B cell (primary cell): ENCODE measurements around the gene USP12. TPM values are rescaled to one million over a fixed set of nuclear protein-coding genes. Genes with fewer than 3 reads are reported as not detected.

Source experiments
- ATAC-seq: fragments of 200-7000 bp; cut with Tn5 transposase; one replicate; pipeline ENCODE4 v1.10.0; 2021; ENCODE audit warnings: low read depth, mild to moderate bottlenecking, moderate number of reproducible peaks, moderate library complexity
- CTCF ChIA-PET: fragments of 350-600 bp; sonication (Branson Sonifier 250); formaldehyde crosslinking; loops from one replicate; lab custom pipeline; 2021; ENCODE audit warnings: antibody characterized with exemption, inconsistent platforms; lab: Charles Lee
- POLR2A ChIA-PET: fragments of 350-600 bp; sonication (Branson Sonifier 250); formaldehyde crosslinking; loops from one replicate; lab custom pipeline; 2021; ENCODE audit warnings: antibody characterized with exemption; lab: Charles Lee
- DNase-seq: peaks from one replicate; pipeline ENCODE4 v3.0.0; 2013
- H2AFZ ChIP-seq: 2 replicates; pipeline ENCODE4 v1.6.1; 2012; ENCODE audit warnings: mild to moderate bottlenecking, low read depth, low read length; ENCODE audit not compliant: insufficient read depth, poor library complexity, severe bottlenecking
- H3K27ac ChIP-seq, 2 donors: 1 replicate in 1 of 2; 2 replicates in 1 of 2; pipeline ENCODE4 v1.5.1; 2012 to 2013; ENCODE audit warnings: low read length in 2 of 2, mild to moderate bottlenecking in 2 of 2, moderate library complexity in 1 of 2
- H3K27me3 ChIP-seq, 4 experiments: fragments of 200-600 bp in 1 of 4; sonication (generic) in 1 of 4; replicated peaks in 1 of 4; 1 replicate in 2 of 4; 2 replicates in 2 of 4; pipeline versions ENCODE4 v1.6.1 to v1.7.0; 2013 to 2016; ENCODE audit warnings: low read length in 3 of 4, mild to moderate bottlenecking in 2 of 4, mixed read lengths in 1 of 4, moderate library complexity in 1 of 4; ENCODE audit not compliant: insufficient read depth in 4 of 4, control insufficient read depth in 3 of 4; ENCODE audit errors: control extremely low read depth in 1 of 4
- H3K36me3 ChIP-seq, 2 experiments: replicated peaks in 1 of 2; 1 replicate in 1 of 2; 2 replicates in 1 of 2; pipeline versions ENCODE4 v1.6.1 to v1.7.1; 2013; ENCODE audit warnings: low read length in 1 of 2; ENCODE audit not compliant: insufficient read depth in 2 of 2, control insufficient read depth in 1 of 2; ENCODE audit errors: control extremely low read depth in 1 of 2, extremely low read depth in 1 of 2
- H3K4me1 ChIP-seq, 2 donors: fragments of 200-600 bp in 1 of 2; sonication (generic) in 1 of 2; 1 replicate in 1 of 2; 2 replicates in 1 of 2; pipeline versions ENCODE4 v1.5.1 to v1.6.1; 2013 to 2017; ENCODE audit warnings: low read length in 2 of 2; ENCODE audit not compliant: control insufficient read depth in 2 of 2, insufficient read depth in 2 of 2
- H3K4me2 ChIP-seq: replicated peaks from 2 replicates; pipeline ENCODE3; 2012; ENCODE audit warnings: mild to moderate bottlenecking, low read depth, low read length; ENCODE audit not compliant: poor library complexity, severe bottlenecking
- H3K4me3 ChIP-seq, 5 experiments: fragments of 200-600 bp in 1 of 5; sonication (generic) in 1 of 5; 1 replicate in 3 of 5; 2 replicates in 2 of 5; pipeline versions ENCODE4 v1.5.1 to v1.7.0; 2011 to 2016; ENCODE audit warnings: low read length in 4 of 5, mild to moderate bottlenecking in 4 of 5, low read depth in 2 of 5, control low read depth in 1 of 5, moderate library complexity in 1 of 5; ENCODE audit not compliant: insufficient read depth in 1 of 5; ENCODE audit errors: control extremely low read depth in 1 of 5, extremely low read depth in 1 of 5
- H3K79me2 ChIP-seq: fragments of 200-600 bp; sonication (generic); one replicate; pipeline ENCODE4 v1.6.0; 2016; ENCODE audit warnings: low read length; ENCODE audit not compliant: control insufficient read depth, insufficient read depth
- H3K9ac ChIP-seq: fragments of 200-600 bp; sonication (generic); 2 replicates; pipeline ENCODE4 v1.6.1; 2017; ENCODE audit warnings: mild to moderate bottlenecking, low read length, moderate library complexity
- H3K9me3 ChIP-seq, 3 donors: one replicate each; pipeline versions ENCODE4 v1.6.1 to v1.7.1; 2013; ENCODE audit warnings: low read length in 2 of 3; ENCODE audit not compliant: control insufficient read depth in 2 of 3, insufficient read depth in 1 of 3; ENCODE audit errors: control extremely low read depth in 1 of 3
- H4K20me1 ChIP-seq: 2 replicates; pipeline ENCODE4 v1.6.0; 2012; ENCODE audit warnings: mild to moderate bottlenecking, low read length; ENCODE audit not compliant: insufficient read depth, control insufficient read depth, poor library complexity, severe bottlenecking
- H3K27ac Mint-ChIP-seq: one replicate; pipeline ENCODE4 v1.8.0; 2021; ENCODE audit warnings: mixed read lengths
- H3K27me3 Mint-ChIP-seq: one replicate; pipeline ENCODE4 v1.8.0; 2021; ENCODE audit warnings: mixed read lengths
- H3K4me1 Mint-ChIP-seq: one replicate; pipeline ENCODE4 v1.8.0; 2021; ENCODE audit warnings: mixed read lengths
- H3K4me3 Mint-ChIP-seq: one replicate; pipeline ENCODE4 v1.8.0; 2021; ENCODE audit warnings: mixed read lengths
- H3K9me3 Mint-ChIP-seq: one replicate; pipeline ENCODE4 v1.8.0; 2022; ENCODE audit warnings: mixed read lengths; ENCODE audit not compliant: insufficient read depth
- CTCF ChIP-seq: fragments of 200-600 bp; IDR thresholded peaks from one replicate; pipeline ENCODE4 v1.8.0; 2022; ENCODE audit warnings: antibody characterized with exemption, mild to moderate bottlenecking
- EZH2 ChIP-seq: IDR thresholded peaks from 2 replicates; pipeline ENCODE4 v1.6.1; 2012; ENCODE audit warnings: borderline replicate concordance, low read depth, mild to moderate bottlenecking, moderate library complexity, low read length; ENCODE audit not compliant: insufficient read depth, poor library complexity, severe bottlenecking
- WGBS: methylation state at CpG from one replicate; pipeline ENCODE4 v1.1.5; 2013; ENCODE audit warnings: missing lambda C conversion rate; ENCODE audit not compliant: insufficient coverage; 5-methylcytosine and 5-hydroxymethylcytosine counted together
- intact Hi-C: fragments of 100-400 bp; cut with micrococcal nuclease; formaldehyde crosslinking; loops from one replicate; pipeline ENCODE4 v1.10.0; 2022
- polyA plus RNA-seq: library from polyadenylated mRNA; depleted of rRNA; stranded (reverse); fragments of >200 nt; gene quantifications from 2 replicates; pipeline ENCODE4 v1.2.3, GENCODE V29; 2012
- total RNA-seq, 2 donors: library from RNA; stranded (reverse); fragments of 120-200 nt in 1 of 2; gene quantifications; 1 replicate in 1 of 2; 2 replicates in 1 of 2; pipeline versions ENCODE4 v1.2.3 to v1.2.4, GENCODE V29; 2013 to 2022

Gene USP12
- total and polyA plus RNA-seq, 2 donors (not counting 1 experiment from before 2014, with no cell fraction given), result 21.7 to 46.3 TPM

GRCh38 chr13:27151798-27152599, 19.6 kb downstream of the USP12 start:
- peak overlapping the region; percentile 64 for H3K27ac Mint-ChIP-seq
- intact Hi-C loops, result no loop called here
- Histone ChIP-seq H3K9me3 (peaks cover 0 to 10% (median 0%) of the 10 kb centered on the region in 3 donors), H3K27ac (no peak overlapping the region), H3K9ac (no peak overlapping the region), H3K27me3 (no peaks in the 10 kb centered on the region), H3K79me2 (peaks cover 97% of the 10 kb centered on the region), H4K20me1 (peaks cover 71% of the 10 kb centered on the region), H3K4me1 (peaks cover 32 to 46% of the 10 kb centered on the region in 2 donors), H3K36me3 (no peaks in the 10 kb centered on the region), H3K4me2 (peak overlapping the region; percentile 44), H3K4me3 (no peak overlapping the region), H2AFZ (no peak overlapping the region)
- no peak for TF ChIP-seq CTCF
- TF ChIP-seq EZH2, result no peak
- peak overlapping the region; percentile 55 for H3K4me3 Mint-ChIP-seq
- POLR2A ChIA-PET, result interaction anchor here (0.7 kb wide), 1 partner anchor 18 kb away, joined by 8 read pairs; no protein-coding TSS in a partner anchor
- H3K9me3 Mint-ChIP-seq, result no peaks in the 10 kb centered on the region
- no peaks in the 10 kb centered on the region for H3K27me3 Mint-ChIP-seq
- ATAC-seq (no peak), DNase-seq (no peak)
- CTCF ChIA-PET, result interaction anchor here (1.1 to 1.2 kb wide), 2 partner anchors 18 to 105 kb away, joined by 3 read pairs; no protein-coding TSS in a partner anchor
- peaks cover 66% of the 10 kb centered on the region for H3K4me1 Mint-ChIP-seq
- WGBS, result 80% methylated on average over 1 of the region's 4 CpGs

DNA sequence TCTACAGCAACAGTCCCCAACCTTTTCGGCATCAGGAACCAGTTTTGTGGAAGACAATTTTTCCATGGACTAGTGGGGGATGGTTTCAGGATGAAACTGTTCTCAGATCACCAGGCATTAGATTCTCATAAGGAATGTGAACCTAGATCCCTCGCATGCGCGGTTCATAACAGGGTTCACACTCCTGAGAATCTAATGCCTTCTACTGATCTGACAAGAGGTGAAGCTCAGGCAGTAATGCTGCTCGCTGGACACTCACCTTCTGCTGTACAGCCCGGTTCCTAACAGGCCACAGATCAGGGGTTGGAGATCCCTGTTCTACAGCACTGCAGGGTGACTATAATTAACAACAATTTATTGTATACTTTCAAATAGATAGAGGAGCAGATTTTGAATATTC, 21.9 kb downstream of the USP12 start:
- Mint-ChIP-seq H3K27me3 (no peaks in the 10 kb centered on the region), H3K9me3 (no peaks in the 10 kb centered on the region), H3K4me1 (peaks cover 82% of the 10 kb centered on the region), H3K27ac (no peak overlapping the region), H3K4me3 (no peak overlapping the region)
- Histone ChIP-seq H3K79me2 (peaks cover 97% of the 10 kb centered on the region), H3K4me3 (no peak overlapping the region), H4K20me1 (peaks cover 68% of the 10 kb centered on the region), H3K9me3 (peaks cover 0 to 6% (median 0%) of the 10 kb centered on the region in 3 donors), H3K27me3 (no peaks in the 10 kb centered on the region), H3K4me1 (peaks cover 36 to 58% of the 10 kb centered on the region in 2 donors), H3K9ac (no peak overlapping the region), H3K4me2 (no peak overlapping the region), H3K36me3 (no peaks in the 10 kb centered on the region), H3K27ac (no peak overlapping the region), H2AFZ (no peak overlapping the region)
- intact Hi-C loops, result loop anchor here (2.0 to 5.0 kb wide), 3 partner anchors 13 to 988 kb away; partner anchors contain the start of gene PAN3
- ChIA-PET CTCF (interaction anchor here (0.6 kb wide), 1 partner anchor 21 kb away, joined by 3 read pairs; no protein-coding TSS in a partner anchor), POLR2A (no interaction called here)
- ATAC-seq (no peak), DNase-seq (no peak)
- TF ChIP-seq EZH2 (no peak), CTCF (no peak)
- 100% methylated on average over 3 of the region's 6 CpGs for WGBS
